Fibroblast of mammary gland (primary cell): Measurements from ENCODE around the gene CGB8.
"Not testable (repeated sequence)": the region's sequence is repeated elsewhere in the genome, so short reads cannot be mapped to it uniquely, and the experiment has no call there.

Source experiments
- DNase-seq: peaks from one replicate; pipeline ENCODE4 v3.0.0-alpha.2; 2010; ENCODE audit warnings: low read depth
- H3K4me3 ChIP-seq: 2 replicates; pipeline ENCODE4 v1.5.1; 2011; ENCODE audit warnings: low read depth, mild to moderate bottlenecking, low read length, moderate library complexity; ENCODE audit not compliant: control insufficient read depth
- TF ChIP-seq, protein P1 (sequence below): conservative IDR thresholded peaks from 2 replicates; pipeline ENCODE4 v1.5.1; 2011; ENCODE audit warnings: low read depth, low read length, inconsistent platforms; ENCODE audit not compliant: control insufficient read depth, insufficient read depth

CGB8 gene

DNA sequence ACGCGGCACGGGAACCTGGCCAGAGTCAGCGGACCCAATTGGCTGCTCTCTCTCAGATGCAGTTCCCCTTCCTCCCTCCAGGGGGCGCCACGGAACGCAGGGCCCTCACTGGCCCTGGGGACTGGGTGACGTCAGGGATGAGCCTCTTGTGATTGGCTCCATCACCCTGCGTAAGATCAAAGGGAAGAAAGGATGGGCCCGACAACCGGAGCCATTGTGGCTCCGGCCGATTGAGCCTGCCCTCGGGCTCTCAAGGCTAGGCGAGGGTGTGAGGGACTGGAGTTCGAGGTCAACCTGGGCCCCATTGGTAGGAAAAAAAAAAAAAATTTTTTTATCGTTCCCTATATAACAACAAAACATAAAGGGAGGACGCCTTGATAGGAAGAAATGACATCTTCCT, 12.1 kb downstream of the CGB8 start, which contains the start of gene CGB1:
Gene CGB1 (minus strand): TSS at position 81 of the 400 bp plus-strand sequence. CDS start 184 bp downstream, outside the sequence.
- DNase-seq, H3K4me3 ChIP-seq: not testable (repeated sequence)
- TF ChIP-seq, protein P1, sequence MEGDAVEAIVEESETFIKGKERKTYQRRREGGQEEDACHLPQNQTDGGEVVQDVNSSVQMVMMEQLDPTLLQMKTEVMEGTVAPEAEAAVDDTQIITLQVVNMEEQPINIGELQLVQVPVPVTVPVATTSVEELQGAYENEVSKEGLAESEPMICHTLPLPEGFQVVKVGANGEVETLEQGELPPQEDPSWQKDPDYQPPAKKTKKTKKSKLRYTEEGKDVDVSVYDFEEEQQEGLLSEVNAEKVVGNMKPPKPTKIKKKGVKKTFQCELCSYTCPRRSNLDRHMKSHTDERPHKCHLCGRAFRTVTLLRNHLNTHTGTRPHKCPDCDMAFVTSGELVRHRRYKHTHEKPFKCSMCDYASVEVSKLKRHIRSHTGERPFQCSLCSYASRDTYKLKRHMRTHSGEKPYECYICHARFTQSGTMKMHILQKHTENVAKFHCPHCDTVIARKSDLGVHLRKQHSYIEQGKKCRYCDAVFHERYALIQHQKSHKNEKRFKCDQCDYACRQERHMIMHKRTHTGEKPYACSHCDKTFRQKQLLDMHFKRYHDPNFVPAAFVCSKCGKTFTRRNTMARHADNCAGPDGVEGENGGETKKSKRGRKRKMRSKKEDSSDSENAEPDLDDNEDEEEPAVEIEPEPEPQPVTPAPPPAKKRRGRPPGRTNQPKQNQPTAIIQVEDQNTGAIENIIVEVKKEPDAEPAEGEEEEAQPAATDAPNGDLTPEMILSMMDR: peak; percentile 38

DNA sequence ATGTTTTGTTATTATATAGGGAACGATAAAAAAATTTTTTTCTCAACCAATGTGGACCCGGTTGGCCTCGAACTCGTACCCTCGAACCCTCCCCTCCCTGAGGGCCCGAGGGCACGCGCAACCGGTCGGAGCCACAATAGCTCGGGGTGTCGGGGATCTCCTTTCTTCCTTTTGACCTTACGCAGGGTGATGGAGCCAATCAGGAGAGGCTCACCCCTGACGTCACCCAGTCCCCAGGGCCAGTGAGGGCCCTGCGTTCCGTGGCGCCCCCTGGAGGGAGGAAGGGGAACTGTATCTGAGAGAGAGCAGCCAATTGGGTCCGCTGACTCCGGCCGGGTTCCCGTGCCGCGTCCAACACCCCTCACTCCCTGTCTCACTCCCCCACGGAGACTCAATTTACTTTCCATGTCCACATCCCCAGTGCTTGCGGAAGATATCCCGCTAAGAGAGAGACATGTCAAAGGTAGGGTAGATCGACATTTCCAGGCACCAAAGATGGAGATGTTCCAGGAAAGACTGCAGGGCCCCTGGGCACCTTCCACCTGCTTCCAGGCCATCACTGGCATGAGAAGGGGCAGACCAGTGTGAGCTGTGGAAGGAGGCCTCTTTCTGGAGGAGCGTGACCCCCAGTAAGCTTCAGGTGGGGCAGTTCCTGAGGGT, 17.1 kb downstream of the CGB8 start, which contains the start of gene CGB2:
Gene CGB2 (plus strand): TSS at position 249 of the 660 bp plus-strand sequence. CDS start 206 bp downstream, at position 455.
- DNase-seq: peak; percentile 37
- TF ChIP-seq, protein P1: peak; percentile 25
- H3K4me3 ChIP-seq: not testable (repeated sequence)

DNA sequence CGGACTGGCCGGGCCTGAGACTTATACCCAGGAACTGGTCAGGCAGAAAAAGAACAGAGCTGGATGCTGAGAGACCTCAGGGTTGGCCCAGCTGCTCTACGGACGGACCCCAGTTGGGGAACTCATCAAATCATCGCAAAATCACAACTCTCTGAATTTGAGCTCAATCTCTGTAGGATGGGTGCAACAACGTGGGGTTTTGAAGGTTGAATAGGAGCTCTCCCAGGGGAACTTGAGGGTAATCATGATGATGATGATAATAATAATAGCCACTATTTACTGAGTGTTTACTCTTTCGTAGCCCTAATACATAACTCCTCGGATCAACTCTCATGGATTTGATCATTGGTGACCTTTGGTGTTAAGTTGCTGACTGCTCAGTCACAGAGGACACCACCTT, 18.6 kb downstream of the CGB8 start:
- H3K4me3 ChIP-seq, DNase-seq: not testable (repeated sequence)

GRCh38 chr19:49029749-49030148, 19.2 kb downstream of the CGB8 start:
- DNase-seq: peak; percentile 23
- H3K4me3 ChIP-seq: not testable (repeated sequence)

DNA sequence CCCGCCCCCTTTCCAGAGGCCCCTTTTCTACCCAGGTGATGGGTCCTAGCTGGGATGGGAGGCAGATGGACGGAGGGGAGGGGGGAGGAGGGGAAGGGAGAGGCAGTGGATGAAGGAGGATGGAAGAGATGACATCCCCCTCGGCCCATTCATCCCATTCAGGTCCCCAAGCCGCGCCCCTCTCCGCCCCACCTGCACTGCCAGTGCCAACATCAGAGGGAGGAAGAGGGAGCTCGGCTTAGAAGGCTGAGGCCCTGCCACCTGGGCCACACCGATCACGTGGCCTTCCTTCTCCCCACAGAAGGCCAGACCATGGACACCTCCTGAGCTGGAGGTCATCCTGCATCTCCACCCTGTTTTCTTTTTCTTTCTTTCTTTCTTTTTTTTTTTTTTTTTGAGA, 20.2 kb downstream of the CGB8 start:
- H3K4me3 ChIP-seq, DNase-seq: not testable (repeated sequence)

DNA sequence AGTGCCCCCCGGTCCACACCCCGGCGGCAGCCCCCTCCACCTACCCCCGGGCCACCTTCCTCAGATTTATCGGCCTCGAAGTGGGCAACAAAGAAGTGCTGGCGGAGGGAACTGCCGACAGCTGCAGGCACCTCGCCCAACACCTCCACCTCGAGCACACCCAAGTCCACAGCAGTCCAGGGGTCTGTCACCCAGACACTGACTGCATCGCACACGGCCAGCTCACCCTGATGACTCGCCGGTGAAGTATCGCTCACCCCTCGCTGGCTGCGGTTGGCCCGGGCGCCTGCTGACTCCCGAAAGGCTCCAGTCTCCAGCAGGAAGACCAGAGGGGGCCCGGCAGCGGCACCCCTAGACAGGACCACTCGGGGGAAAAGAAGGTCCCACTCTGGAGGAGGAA, 23.3 kb downstream of the CGB8 start:
- DNase-seq, H3K4me3 ChIP-seq: not testable (repeated sequence)

GRCh38 chr19:49025088-49025487, 23.8 kb downstream of the CGB8 start:
- H3K4me3 ChIP-seq, DNase-seq: not testable (repeated sequence)

- DNase-seq, H3K4me3 ChIP-seq: not testable (repeated sequence)
Observed at GRCh38 chr19:49024233-49024632, 24.7 kb downstream of the CGB8 start, which contains the start of gene CGB3. Gene CGB3, minus strand, starts transcription at chr19:49024333. Its CDS starts 362 bp downstream, at chr19:49023971.

- DNase-seq: no peak
- TF ChIP-seq, protein P1: no peak
- no peak overlapping the region for H3K4me3 ChIP-seq
Observed at GRCh38 chr19:49022116-49022515, 26.8 kb downstream of the CGB8 start.
